ENCODE results near the gene RPLP2. TPM values are rescaled to one million over a fixed set of nuclear protein-coding genes. Genes with fewer than 3 reads are reported as not detected.

The RPLP2 gene
- polyA plus RNA-seq, 1 of the 3 experiments (the other 2 are of a cell fraction) = 799 TPM

DNA sequence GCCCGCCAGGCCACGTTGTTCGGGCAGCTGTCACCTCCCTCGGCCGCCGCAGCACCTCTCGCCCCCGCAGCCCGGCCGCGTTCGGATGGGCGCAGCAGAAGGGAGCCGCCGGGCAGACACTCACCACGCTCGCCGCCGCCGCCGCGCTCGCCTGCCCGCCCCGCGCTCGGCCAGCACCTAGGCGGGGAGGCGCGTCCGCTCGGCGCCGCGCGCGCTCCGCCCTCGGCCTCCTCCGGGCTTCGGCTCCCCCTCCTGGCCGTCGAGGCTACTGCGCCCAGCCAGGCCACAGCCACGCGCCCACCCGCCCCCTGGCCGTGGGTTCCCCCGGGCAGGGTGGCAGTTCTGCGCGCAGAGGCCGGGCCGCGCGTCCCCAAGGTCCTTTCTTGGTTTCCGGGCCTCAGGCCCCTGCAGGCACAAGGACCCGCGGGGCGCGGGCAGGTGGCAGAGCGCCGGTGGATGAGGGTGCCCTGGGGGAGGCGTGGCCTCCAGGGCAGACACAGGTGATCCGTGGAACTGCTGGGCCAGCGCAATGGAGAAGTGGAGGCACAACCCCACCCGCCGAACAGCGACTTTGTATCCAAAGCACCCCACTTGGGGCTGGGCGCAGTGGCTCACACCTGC lies 11.6 kb upstream of the RPLP2 start, which contains the start of gene SLC25A22 (continued):
- TF ChIP-seq REST (IDR thresholded peaks at IDR 0.05; ENCODE audit: low read depth, low read length) = no peak
- no peak for TF ChIP-seq USF1 (IDR thresholded peaks at IDR 0.05; ENCODE audit: borderline replicate concordance, low read depth)
- TF ChIP-seq MXI1 (IDR thresholded peaks at IDR 0.05; ENCODE audit: low read depth, low read length) = peak; percentile 14
- no peak for TF ChIP-seq GABPA (IDR thresholded peaks at IDR 0.05; ENCODE audit: low read depth)
- TF ChIP-seq, protein P1, sequence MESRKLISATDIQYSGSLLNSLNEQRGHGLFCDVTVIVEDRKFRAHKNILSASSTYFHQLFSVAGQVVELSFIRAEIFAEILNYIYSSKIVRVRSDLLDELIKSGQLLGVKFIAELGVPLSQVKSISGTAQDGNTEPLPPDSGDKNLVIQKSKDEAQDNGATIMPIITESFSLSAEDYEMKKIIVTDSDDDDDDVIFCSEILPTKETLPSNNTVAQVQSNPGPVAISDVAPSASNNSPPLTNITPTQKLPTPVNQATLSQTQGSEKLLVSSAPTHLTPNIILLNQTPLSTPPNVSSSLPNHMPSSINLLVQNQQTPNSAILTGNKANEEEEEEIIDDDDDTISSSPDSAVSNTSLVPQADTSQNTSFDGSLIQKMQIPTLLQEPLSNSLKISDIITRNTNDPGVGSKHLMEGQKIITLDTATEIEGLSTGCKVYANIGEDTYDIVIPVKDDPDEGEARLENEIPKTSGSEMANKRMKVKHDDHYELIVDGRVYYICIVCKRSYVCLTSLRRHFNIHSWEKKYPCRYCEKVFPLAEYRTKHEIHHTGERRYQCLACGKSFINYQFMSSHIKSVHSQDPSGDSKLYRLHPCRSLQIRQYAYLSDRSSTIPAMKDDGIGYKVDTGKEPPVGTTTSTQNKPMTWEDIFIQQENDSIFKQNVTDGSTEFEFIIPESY (IDR thresholded peaks at IDR 0.05; ENCODE audit: borderline replicate concordance, low read depth) = no peak
- no peak for TF ChIP-seq ELF1 (IDR thresholded peaks at IDR 0.05)
- no peak for TF ChIP-seq CHD2 (IDR thresholded peaks at IDR 0.05; ENCODE audit: low read length, partially characterized antibody)

GRCh38 chr11:799641-800316 lies 10.0 kb upstream of the RPLP2 start:
- 0 out of 4 replicates have a peak overlapping the region, but pooled peaks of 1 of the 2 experiments have one; percentile 14 for H3K27ac ChIP-seq (ENCODE audit: low read depth in 2 of 2, low read length in 1 of 2)
- 100% methylated on average over 3 of the region's 32 CpGs for WGBS (ENCODE audit: low lambda C conversion rate)
- H3K9me3 ChIP-seq = no peaks in the 10 kb centered on the region
- no peaks in the 10 kb centered on the region for H3K27me3 ChIP-seq (ENCODE audit: insufficient read depth)
- POLR2A ChIA-PET = no interaction called here
- H3F3A ChIP-seq (replicated peaks; ENCODE audit: insufficient read depth) = peaks cover 14% of the 10 kb centered on the region
- peaks cover 14 to 41% of the 10 kb centered on the region in 2 experiments; a peak in 2 of 4 replicates for H3K4me1 ChIP-seq (ENCODE audit: control insufficient read depth in 1 of 2, insufficient read depth in 2 of 2, low read depth in 1 of 2, low read length in 1 of 2)
- H3K4me2 ChIP-seq = no peak overlapping the region
- peaks cover 0 to 38% of the 10 kb centered on the region in 2 experiments for H3K36me3 ChIP-seq (replicated peaks in 1 of 2; ENCODE audit: control insufficient read depth in 1 of 2, insufficient read depth in 2 of 2, low read length in 1 of 2)
- CTCF ChIA-PET = interaction anchor here (1.4 kb wide), 1 partner anchor 16 kb away, joined by 5 read pairs; no protein-coding TSS in a partner anchor
- H3K9me2 ChIP-seq = no peaks in the 10 kb centered on the region
- no peak overlapping the region for H2AFZ ChIP-seq (ENCODE audit: low read depth)
- no peak overlapping the region for H3K4me3 ChIP-seq (ENCODE audit: low read depth in 2 of 2, low read length in 1 of 2)
- no peak for DNase-seq
- TF ChIP-seq USF1 (IDR thresholded peaks at IDR 0.05; ENCODE audit: borderline replicate concordance, low read depth) = no peak
- peaks cover 34% of the 10 kb centered on the region for H3K79me2 ChIP-seq (ENCODE audit: insufficient read depth)
- H3K9ac ChIP-seq = no peak overlapping the region
- no peaks in the 10 kb centered on the region for H4K20me1 ChIP-seq (ENCODE audit: insufficient read depth)
